Vagina (tissue), 2 donors: Measurements from ENCODE around the gene DGKI.

ENCODE experiments used
- POLR2A ChIP-seq, 2 donors: fragments of 450-650 bp; IDR thresholded peaks; one replicate each; pipeline ENCODE4 v1.6.1; 2017; ENCODE audit warnings: antibody characterized with exemption in 2 of 2, mild to moderate bottlenecking in 2 of 2, moderate library complexity in 2 of 2
- POLR2AphosphoS5 ChIP-seq, 2 donors: sonication (generic); formaldehyde crosslinking; IDR thresholded peaks; one replicate each; pipeline ENCODE4 v1.9.0; 2017; ENCODE audit warnings: antibody characterized with exemption in 2 of 2, mild to moderate bottlenecking in 2 of 2, low read depth in 1 of 2; ENCODE audit not compliant: insufficient read depth in 1 of 2
- TF ChIP-seq, protein P1 (sequence below), 3 experiments: fragments of 450-650 bp in 2 of 3; fragments of 200-600 bp in 1 of 3; sonication (generic) in 1 of 3; IDR thresholded peaks; one replicate each; pipeline ENCODE4 v1.5.1; 2017 to 2019; ENCODE audit warnings: antibody characterized with exemption in 3 of 3, mild to moderate bottlenecking in 2 of 3, moderate library complexity in 2 of 3

DNA sequence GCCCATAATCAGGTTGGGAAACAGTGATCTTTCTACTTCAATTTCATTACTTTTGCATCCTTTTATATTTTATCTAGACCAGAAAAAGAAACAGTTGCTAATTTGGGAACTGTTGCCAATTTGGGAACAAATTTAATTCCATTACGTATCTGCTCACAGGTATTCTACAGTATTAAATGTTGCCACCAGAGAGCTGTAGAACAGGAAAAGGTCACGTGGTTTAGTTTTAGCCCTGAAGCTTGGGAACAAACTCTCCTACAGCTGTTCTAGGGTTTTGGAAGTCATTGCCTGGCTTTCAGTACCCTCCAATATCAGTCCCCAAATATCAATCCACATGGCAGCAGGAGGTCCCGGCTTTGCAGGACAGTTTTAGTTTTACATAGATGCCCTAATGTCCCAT lies 172.7 kb downstream of the DGKI start:
- TF ChIP-seq POLR2A (IDR thresholded peaks at IDR 0.05): no peak
- TF ChIP-seq POLR2AphosphoS5 (IDR thresholded peaks at IDR 0.05; ENCODE audit: insufficient read depth in 1 of 2, low read depth in 1 of 2): no peak
- TF ChIP-seq, protein P1, sequence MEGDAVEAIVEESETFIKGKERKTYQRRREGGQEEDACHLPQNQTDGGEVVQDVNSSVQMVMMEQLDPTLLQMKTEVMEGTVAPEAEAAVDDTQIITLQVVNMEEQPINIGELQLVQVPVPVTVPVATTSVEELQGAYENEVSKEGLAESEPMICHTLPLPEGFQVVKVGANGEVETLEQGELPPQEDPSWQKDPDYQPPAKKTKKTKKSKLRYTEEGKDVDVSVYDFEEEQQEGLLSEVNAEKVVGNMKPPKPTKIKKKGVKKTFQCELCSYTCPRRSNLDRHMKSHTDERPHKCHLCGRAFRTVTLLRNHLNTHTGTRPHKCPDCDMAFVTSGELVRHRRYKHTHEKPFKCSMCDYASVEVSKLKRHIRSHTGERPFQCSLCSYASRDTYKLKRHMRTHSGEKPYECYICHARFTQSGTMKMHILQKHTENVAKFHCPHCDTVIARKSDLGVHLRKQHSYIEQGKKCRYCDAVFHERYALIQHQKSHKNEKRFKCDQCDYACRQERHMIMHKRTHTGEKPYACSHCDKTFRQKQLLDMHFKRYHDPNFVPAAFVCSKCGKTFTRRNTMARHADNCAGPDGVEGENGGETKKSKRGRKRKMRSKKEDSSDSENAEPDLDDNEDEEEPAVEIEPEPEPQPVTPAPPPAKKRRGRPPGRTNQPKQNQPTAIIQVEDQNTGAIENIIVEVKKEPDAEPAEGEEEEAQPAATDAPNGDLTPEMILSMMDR (IDR thresholded peaks at IDR 0.05): no peak
